ENCODE data around the gene RAPH1.

Gene RAPH1

GRCh38 chr2:203569677-203570316 is 34.7 kb upstream of the RAPH1 start:
- no peak overlapping the region for H3K27ac ChIP-seq (ENCODE audit: low read depth, low read length)
- H3K79me2 ChIP-seq (ENCODE audit: control insufficient read depth, insufficient read depth, low read length, unreplicated experiment): no peaks in the 10 kb centered on the region
- no peaks in the 10 kb centered on the region for H3K4me1 ChIP-seq (ENCODE audit: control insufficient read depth, insufficient read depth, low read length, unreplicated experiment)
- H3K27me3 ChIP-seq (ENCODE audit: insufficient read depth, low read length): no peaks in the 10 kb centered on the region
- no peak overlapping the region for H2AFZ ChIP-seq (ENCODE audit: low read length, unreplicated experiment)
- no peaks in the 10 kb centered on the region for H3K36me3 ChIP-seq (ENCODE audit: insufficient read depth, low read length)
- H3K4me3 ChIP-seq (ENCODE audit: low read depth, low read length): no peak overlapping the region

GRCh38 chr2:203567691-203568090 is 32.6 kb upstream of the RAPH1 start:
- H3K4me3 ChIP-seq (ENCODE audit: low read depth, low read length): no peak overlapping the region
- H3K79me2 ChIP-seq (ENCODE audit: control insufficient read depth, insufficient read depth, low read length, unreplicated experiment): no peaks in the 10 kb centered on the region
- H3K36me3 ChIP-seq (ENCODE audit: insufficient read depth, low read length): no peaks in the 10 kb centered on the region
- H3K27ac ChIP-seq (ENCODE audit: low read depth, low read length): no peak overlapping the region
- no peaks in the 10 kb centered on the region for H3K4me1 ChIP-seq (ENCODE audit: control insufficient read depth, insufficient read depth, low read length, unreplicated experiment)
- no peaks in the 10 kb centered on the region for H3K27me3 ChIP-seq (ENCODE audit: insufficient read depth, low read length)
- no peak overlapping the region for H2AFZ ChIP-seq (ENCODE audit: low read length, unreplicated experiment)

DNA sequence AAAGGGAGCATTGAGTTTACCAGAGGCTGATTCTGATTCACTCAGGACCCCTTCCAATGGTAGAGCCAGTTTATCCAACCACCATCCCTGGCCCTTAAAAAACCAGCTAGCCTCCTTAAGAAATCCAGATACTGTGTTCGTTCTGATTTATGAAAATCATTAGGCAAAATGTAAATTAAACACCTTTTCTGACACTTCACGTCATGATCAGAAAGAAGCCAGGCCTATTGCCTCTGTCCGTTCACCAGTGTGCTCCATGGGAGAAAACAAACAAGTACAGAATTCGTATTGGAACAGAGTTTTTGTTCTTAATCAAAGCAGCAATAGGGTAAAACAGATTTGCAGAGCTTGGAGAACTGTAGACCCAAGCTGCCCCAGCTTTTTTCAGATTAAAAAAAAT is 31.1 kb upstream of the RAPH1 start:
- Histone ChIP-seq H2AFZ (ENCODE audit: low read length, unreplicated experiment) (no peak overlapping the region), H3K4me1 (ENCODE audit: control insufficient read depth, insufficient read depth, low read length, unreplicated experiment) (no peaks in the 10 kb centered on the region), H3K27me3 (ENCODE audit: insufficient read depth, low read length) (no peaks in the 10 kb centered on the region), H3K79me2 (ENCODE audit: control insufficient read depth, insufficient read depth, low read length, unreplicated experiment) (no peaks in the 10 kb centered on the region), H3K27ac (ENCODE audit: low read depth, low read length) (no peak overlapping the region), H3K4me3 (ENCODE audit: low read depth, low read length) (no peak overlapping the region), H3K36me3 (ENCODE audit: insufficient read depth, low read length) (no peaks in the 10 kb centered on the region)

DNA sequence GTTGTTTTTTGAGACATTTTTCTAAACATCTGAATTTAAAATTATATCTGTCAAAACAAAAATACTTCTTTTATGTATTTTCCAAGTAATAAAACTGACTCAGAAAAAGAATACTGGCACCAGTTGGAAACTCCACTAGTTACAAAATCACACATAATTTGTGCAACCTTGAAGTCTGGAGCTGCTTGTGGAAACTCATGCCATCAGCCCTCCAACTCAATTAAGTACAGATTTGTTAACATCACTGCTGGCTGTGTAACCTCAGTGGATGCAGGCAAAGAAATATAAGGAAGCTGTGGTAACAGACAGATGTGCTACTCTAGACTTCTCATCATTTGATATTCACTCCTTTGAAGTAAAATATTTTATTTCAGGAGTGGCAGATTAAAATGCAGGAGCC is 30.0 kb upstream of the RAPH1 start:
- Histone ChIP-seq H3K4me1 (ENCODE audit: control insufficient read depth, insufficient read depth, low read length, unreplicated experiment) (no peaks in the 10 kb centered on the region), H3K36me3 (ENCODE audit: insufficient read depth, low read length) (no peaks in the 10 kb centered on the region), H3K27me3 (ENCODE audit: insufficient read depth, low read length) (no peaks in the 10 kb centered on the region), H2AFZ (ENCODE audit: low read length, unreplicated experiment) (no peak overlapping the region), H3K27ac (ENCODE audit: low read depth, low read length) (no peak overlapping the region), H3K79me2 (ENCODE audit: control insufficient read depth, insufficient read depth, low read length, unreplicated experiment) (no peaks in the 10 kb centered on the region), H3K4me3 (ENCODE audit: low read depth, low read length) (no peak overlapping the region)

- no peak overlapping the region for H3K4me3 ChIP-seq (ENCODE audit: low read depth, low read length)
- H3K79me2 ChIP-seq (ENCODE audit: control insufficient read depth, insufficient read depth, low read length, unreplicated experiment): no peaks in the 10 kb centered on the region
- H3K27ac ChIP-seq (ENCODE audit: low read depth, low read length): no peak overlapping the region
- no peak overlapping the region for H2AFZ ChIP-seq (ENCODE audit: low read length, unreplicated experiment)
- H3K4me1 ChIP-seq (ENCODE audit: control insufficient read depth, insufficient read depth, low read length, unreplicated experiment): no peaks in the 10 kb centered on the region
- no peaks in the 10 kb centered on the region for H3K36me3 ChIP-seq (ENCODE audit: insufficient read depth, low read length)
- H3K27me3 ChIP-seq (ENCODE audit: insufficient read depth, low read length): no peaks in the 10 kb centered on the region
These were observed 27.2 kb upstream of the RAPH1 start for GRCh38 chr2:203562268-203562667.

DNA sequence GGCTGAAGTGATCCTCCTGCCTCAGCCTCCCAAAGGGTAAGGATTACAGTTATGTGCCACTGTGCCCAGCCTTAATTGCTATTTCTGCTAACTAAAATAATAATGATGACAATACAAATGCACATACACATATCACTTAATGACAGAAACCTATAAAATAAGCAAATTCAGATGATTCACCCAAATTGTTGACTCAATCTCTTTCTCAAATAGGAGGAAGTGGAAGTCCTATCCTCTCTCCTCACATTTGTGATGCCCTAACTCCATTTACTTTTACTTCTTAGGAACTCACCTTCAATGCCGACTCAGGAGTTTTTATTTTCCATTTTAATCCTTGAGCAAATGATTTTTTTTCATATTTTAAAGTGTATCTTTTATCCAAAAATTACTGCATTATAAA is 24.5 kb upstream of the RAPH1 start:
- Histone ChIP-seq H3K36me3 (ENCODE audit: insufficient read depth, low read length) (no peaks in the 10 kb centered on the region), H2AFZ (ENCODE audit: low read length, unreplicated experiment) (no peak overlapping the region)

GRCh38 chr2:203553784-203554183 is 18.7 kb upstream of the RAPH1 start:
- no peak overlapping the region for H3K4me3 ChIP-seq (ENCODE audit: low read depth, low read length)
- no peaks in the 10 kb centered on the region for H3K79me2 ChIP-seq (ENCODE audit: control insufficient read depth, insufficient read depth, low read length, unreplicated experiment)
- H3K4me1 ChIP-seq (ENCODE audit: control insufficient read depth, insufficient read depth, low read length, unreplicated experiment): no peaks in the 10 kb centered on the region
- H3K27ac ChIP-seq (ENCODE audit: low read depth, low read length): no peak overlapping the region
- H3K27me3 ChIP-seq (ENCODE audit: insufficient read depth, low read length): no peaks in the 10 kb centered on the region
- no peak overlapping the region for H2AFZ ChIP-seq (ENCODE audit: low read length, unreplicated experiment)
- no peaks in the 10 kb centered on the region for H3K36me3 ChIP-seq (ENCODE audit: insufficient read depth, low read length)

More for the DNA sequence above, 24.5 kb upstream of the RAPH1 start:
- Histone ChIP-seq H3K27me3 (ENCODE audit: insufficient read depth, low read length) (no peaks in the 10 kb centered on the region), H3K4me1 (ENCODE audit: control insufficient read depth, insufficient read depth, low read length, unreplicated experiment) (no peaks in the 10 kb centered on the region), H3K79me2 (ENCODE audit: control insufficient read depth, insufficient read depth, low read length, unreplicated experiment) (no peaks in the 10 kb centered on the region), H3K27ac (ENCODE audit: low read depth, low read length) (no peak overlapping the region), H3K4me3 (ENCODE audit: low read depth, low read length) (no peak overlapping the region)

DNA sequence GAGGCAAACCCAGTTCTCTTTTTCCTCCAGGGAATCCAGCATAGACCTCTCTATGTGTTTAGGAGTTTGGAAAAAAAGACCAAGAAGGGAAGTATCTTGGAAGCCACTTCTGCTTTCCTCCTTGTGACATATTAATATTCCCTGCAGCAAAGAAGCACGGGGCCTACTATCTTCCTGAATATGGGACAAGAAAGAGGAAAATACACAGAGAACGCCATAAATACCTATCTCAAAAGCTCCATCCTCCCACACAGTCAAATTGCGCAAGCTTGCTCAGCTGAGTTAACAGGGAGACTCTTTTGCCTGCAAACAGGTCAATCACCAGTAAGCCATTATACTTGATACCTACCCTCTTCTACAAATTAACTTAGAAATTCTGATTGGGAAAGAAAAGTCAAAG is 16.7 kb upstream of the RAPH1 start:
- no peak overlapping the region for H3K4me3 ChIP-seq (ENCODE audit: low read depth, low read length)
- no peaks in the 10 kb centered on the region for H3K36me3 ChIP-seq (ENCODE audit: insufficient read depth, low read length)
- H3K27ac ChIP-seq (ENCODE audit: low read depth, low read length): no peak overlapping the region
- no peaks in the 10 kb centered on the region for H3K27me3 ChIP-seq (ENCODE audit: insufficient read depth, low read length)
- H3K79me2 ChIP-seq (ENCODE audit: control insufficient read depth, insufficient read depth, low read length, unreplicated experiment): no peaks in the 10 kb centered on the region
- H2AFZ ChIP-seq (ENCODE audit: low read length, unreplicated experiment): peak overlapping the region; percentile 46
- no peaks in the 10 kb centered on the region for H3K4me1 ChIP-seq (ENCODE audit: control insufficient read depth, insufficient read depth, low read length, unreplicated experiment)

DNA sequence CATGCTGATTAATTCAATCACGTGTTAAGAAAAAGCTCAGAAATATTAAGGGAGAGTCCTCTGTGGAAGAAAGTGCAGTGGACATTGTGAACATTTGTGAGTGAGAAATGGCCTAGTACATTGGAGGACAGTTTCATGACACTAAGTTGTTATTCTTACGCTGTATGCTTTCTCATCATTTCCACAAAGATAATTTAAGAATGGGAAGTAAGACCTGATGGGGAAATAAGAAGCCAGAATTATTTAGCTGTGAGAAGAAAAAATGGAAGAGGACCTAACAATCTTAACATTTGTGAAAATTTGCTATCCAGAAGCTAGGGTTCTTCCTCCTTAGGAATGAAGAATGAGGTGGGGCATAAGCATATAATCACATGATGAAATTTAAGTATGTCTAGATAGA is 15.2 kb upstream of the RAPH1 start:
- H3K4me3 ChIP-seq (ENCODE audit: low read depth, low read length): no peak overlapping the region
- H2AFZ ChIP-seq (ENCODE audit: low read length, unreplicated experiment): no peak overlapping the region
- H3K36me3 ChIP-seq (ENCODE audit: insufficient read depth, low read length): no peaks in the 10 kb centered on the region
- no peaks in the 10 kb centered on the region for H3K27me3 ChIP-seq (ENCODE audit: insufficient read depth, low read length)
- no peaks in the 10 kb centered on the region for H3K79me2 ChIP-seq (ENCODE audit: control insufficient read depth, insufficient read depth, low read length, unreplicated experiment)
- no peak overlapping the region for H3K27ac ChIP-seq (ENCODE audit: low read depth, low read length)
- H3K4me1 ChIP-seq (ENCODE audit: control insufficient read depth, insufficient read depth, low read length, unreplicated experiment): no peaks in the 10 kb centered on the region

GRCh38 chr2:203549406-203549805 is 14.3 kb upstream of the RAPH1 start:
- H2AFZ ChIP-seq (ENCODE audit: low read length, unreplicated experiment): no peak overlapping the region
- H3K27ac ChIP-seq (ENCODE audit: low read depth, low read length): no peak overlapping the region
- no peak overlapping the region for H3K4me3 ChIP-seq (ENCODE audit: low read depth, low read length)
- H3K79me2 ChIP-seq (ENCODE audit: control insufficient read depth, insufficient read depth, low read length, unreplicated experiment): no peaks in the 10 kb centered on the region
- no peaks in the 10 kb centered on the region for H3K36me3 ChIP-seq (ENCODE audit: insufficient read depth, low read length)
- H3K27me3 ChIP-seq (ENCODE audit: insufficient read depth, low read length): no peaks in the 10 kb centered on the region
- no peaks in the 10 kb centered on the region for H3K4me1 ChIP-seq (ENCODE audit: control insufficient read depth, insufficient read depth, low read length, unreplicated experiment)

- Histone ChIP-seq H3K4me3 (ENCODE audit: low read depth, low read length) (no peak overlapping the region), H2AFZ (ENCODE audit: low read length, unreplicated experiment) (no peak overlapping the region), H3K4me1 (ENCODE audit: control insufficient read depth, insufficient read depth, low read length, unreplicated experiment) (no peaks in the 10 kb centered on the region), H3K27me3 (ENCODE audit: insufficient read depth, low read length) (no peaks in the 10 kb centered on the region), H3K36me3 (ENCODE audit: insufficient read depth, low read length) (no peaks in the 10 kb centered on the region), H3K79me2 (ENCODE audit: control insufficient read depth, insufficient read depth, low read length, unreplicated experiment) (no peaks in the 10 kb centered on the region), H3K27ac (ENCODE audit: low read depth, low read length) (no peak overlapping the region)
These were observed 13.8 kb upstream of the RAPH1 start for GRCh38 chr2:203548887-203549286.
